HCEC 1CT (cell line): Measurements from ENCODE around the gene TMPRSS7.

ENCODE experiments used
- DNase-seq: peaks from one replicate; pipeline ENCODE4 v3.0.0-alpha.2; 2017

TMPRSS7 gene

DNA sequence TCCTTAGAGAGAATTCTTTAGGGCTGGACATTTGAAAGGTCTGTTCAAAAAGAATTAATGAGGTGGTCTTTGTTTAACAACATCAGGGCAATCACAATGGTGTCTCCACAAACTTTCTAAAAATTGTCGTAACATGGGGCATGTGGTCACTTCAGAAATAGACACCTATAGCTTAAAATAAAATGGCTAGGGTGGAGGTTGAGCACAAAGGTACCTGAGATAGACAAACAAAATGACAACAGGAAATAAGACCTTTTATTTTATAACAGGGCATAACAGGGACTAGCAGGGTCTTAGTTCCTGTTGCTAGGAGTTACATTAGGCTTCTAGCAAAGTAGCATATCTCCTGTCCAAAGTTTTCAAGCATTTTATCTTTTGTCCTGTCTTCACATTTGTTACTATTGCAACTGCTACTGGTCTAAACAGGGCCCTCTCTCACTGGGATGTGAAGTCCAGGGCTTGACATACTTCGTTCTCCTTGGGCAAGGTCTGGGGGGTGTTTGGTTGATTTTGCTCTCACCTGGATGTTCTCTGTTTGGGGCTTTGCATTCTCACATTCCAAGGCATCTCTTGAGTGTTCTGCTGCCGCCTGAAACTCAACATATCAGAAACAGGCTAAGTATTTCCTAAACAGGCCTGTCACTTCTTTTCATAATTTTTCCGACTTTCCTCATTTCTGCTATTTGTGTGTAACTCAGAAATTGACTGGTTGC, 95.5 kb downstream of the TMPRSS7 start:
- no peak for DNase-seq

DNA sequence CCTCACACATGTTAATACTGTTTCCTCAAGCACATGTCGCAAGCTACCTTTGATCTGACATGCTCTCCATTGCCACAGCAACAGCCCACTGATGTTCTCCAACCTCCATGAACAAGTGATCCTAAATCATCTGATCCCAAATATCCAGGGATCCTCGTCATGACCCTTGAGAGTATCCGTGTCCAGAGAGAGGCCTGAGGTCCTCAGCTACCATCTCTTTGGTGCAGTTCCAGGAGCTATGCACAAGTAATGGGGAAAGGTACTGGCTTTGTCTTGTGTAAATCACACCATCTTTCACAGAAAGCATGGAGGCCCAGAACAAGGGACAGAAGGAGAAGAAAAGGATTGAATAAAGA, 96.1 kb downstream of the TMPRSS7 start:
- DNase-seq: no peak
